ENCODE measurements around the gene MLEC. TPM values are rescaled to one million over a fixed set of nuclear protein-coding genes. Genes with fewer than 3 reads are reported as not detected.

Gene MLEC
- total RNA-seq, 1 donor from 2014 or later, result 98.1 TPM

DNA sequence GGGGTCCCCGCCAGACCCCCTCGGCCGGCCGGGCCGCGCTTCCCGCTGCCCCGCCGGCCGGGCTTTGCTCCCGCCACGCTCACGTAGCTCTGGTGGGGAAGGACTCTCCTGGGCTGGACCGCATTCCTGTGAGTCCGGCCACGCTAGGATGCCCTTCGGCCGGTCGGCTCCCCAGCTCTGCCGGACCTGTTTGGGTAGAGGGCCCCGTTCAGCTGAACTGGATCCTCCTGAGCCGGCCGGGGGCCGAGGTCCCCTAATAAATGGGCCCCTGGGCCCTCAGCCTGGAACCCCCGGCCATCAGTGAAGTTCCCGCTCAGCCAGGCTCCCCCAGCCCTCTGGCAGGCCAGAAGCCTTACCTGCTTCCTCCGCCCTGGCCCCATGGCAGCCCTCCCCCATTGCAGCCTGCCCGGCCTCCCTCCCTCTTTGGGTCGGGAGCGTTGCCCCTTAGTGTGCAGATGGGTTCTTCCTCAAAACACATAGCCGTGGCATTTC lies 23.9 kb downstream of the MLEC start:
- H3K4me1 ChIP-seq, result peaks cover 35% of the 10 kb centered on the region
- no peaks in the 10 kb centered on the region for H3K9me3 ChIP-seq
- TF ChIP-seq, protein P1, sequence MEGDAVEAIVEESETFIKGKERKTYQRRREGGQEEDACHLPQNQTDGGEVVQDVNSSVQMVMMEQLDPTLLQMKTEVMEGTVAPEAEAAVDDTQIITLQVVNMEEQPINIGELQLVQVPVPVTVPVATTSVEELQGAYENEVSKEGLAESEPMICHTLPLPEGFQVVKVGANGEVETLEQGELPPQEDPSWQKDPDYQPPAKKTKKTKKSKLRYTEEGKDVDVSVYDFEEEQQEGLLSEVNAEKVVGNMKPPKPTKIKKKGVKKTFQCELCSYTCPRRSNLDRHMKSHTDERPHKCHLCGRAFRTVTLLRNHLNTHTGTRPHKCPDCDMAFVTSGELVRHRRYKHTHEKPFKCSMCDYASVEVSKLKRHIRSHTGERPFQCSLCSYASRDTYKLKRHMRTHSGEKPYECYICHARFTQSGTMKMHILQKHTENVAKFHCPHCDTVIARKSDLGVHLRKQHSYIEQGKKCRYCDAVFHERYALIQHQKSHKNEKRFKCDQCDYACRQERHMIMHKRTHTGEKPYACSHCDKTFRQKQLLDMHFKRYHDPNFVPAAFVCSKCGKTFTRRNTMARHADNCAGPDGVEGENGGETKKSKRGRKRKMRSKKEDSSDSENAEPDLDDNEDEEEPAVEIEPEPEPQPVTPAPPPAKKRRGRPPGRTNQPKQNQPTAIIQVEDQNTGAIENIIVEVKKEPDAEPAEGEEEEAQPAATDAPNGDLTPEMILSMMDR (IDR thresholded peaks at IDR 0.05), result no peak
- intact Hi-C loops (cut with DNase I), result loop anchor here (10.0 kb wide), 1 partner anchor 126 kb away; the partner anchor contains the start of gene POP5
- H3K4me3 ChIP-seq, result peak overlapping the region; percentile 93
- DNase-seq, result peak; percentile 51
- no peaks in the 10 kb centered on the region for H3K27me3 ChIP-seq (ENCODE audit: low read depth)
- H3K27ac ChIP-seq, result peak overlapping the region; percentile 92
- peaks cover 28% of the 10 kb centered on the region for H3K36me3 ChIP-seq
- peak; percentile 50 to 65 for ATAC-seq

GRCh38 chr12:120711411-120711810 lies 24.5 kb downstream of the MLEC start:
- no peaks in the 10 kb centered on the region for H3K9me3 ChIP-seq
- DNase-seq (no peak), ATAC-seq (no peak)
- peaks cover 33% of the 10 kb centered on the region for H3K36me3 ChIP-seq
- intact Hi-C loops (cut with DNase I), result loop anchor here (10.0 kb wide), 1 partner anchor 127 kb away; the partner anchor contains the start of gene POP5
- H3K4me3 ChIP-seq, result peak overlapping the region; percentile 93
- TF ChIP-seq, protein P1 (IDR thresholded peaks at IDR 0.05), result no peak
- H3K27ac ChIP-seq, result peak overlapping the region; percentile 92
- H3K4me1 ChIP-seq, result peaks cover 35% of the 10 kb centered on the region
- no peaks in the 10 kb centered on the region for H3K27me3 ChIP-seq (ENCODE audit: low read depth)

DNA sequence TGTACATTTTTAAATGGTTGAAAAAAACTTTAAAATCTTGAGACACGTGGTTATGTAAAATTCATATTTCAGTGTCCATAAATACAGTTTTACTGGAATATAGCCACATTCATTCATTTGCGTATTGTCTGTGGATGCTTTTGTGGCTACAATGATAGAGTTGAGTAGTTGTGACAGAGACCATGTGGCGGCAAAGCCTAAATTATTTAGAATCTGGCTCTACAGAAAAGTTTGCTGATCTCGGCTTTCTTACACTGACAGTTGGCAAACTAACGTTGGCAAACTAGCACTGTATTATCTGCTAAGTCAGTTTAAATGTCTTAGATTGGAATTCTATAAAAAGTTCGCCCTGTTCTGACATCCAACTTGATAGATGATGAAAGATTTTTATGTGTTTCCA lies 25.7 kb downstream of the MLEC start:
- no peaks in the 10 kb centered on the region for H3K27me3 ChIP-seq (ENCODE audit: low read depth)
- no peaks in the 10 kb centered on the region for H3K9me3 ChIP-seq
- no peak overlapping the region for H3K4me3 ChIP-seq
- no peak overlapping the region for H3K27ac ChIP-seq
- ATAC-seq, result no peak
- intact Hi-C loops (cut with DNase I), result loop anchor here (10.0 kb wide), 1 partner anchor 128 kb away; the partner anchor contains the start of gene POP5
- DNase-seq, result no peak
- peaks cover 35% of the 10 kb centered on the region for H3K4me1 ChIP-seq
- TF ChIP-seq, protein P1 (IDR thresholded peaks at IDR 0.05), result no peak
- peaks cover 45% of the 10 kb centered on the region for H3K36me3 ChIP-seq

DNA sequence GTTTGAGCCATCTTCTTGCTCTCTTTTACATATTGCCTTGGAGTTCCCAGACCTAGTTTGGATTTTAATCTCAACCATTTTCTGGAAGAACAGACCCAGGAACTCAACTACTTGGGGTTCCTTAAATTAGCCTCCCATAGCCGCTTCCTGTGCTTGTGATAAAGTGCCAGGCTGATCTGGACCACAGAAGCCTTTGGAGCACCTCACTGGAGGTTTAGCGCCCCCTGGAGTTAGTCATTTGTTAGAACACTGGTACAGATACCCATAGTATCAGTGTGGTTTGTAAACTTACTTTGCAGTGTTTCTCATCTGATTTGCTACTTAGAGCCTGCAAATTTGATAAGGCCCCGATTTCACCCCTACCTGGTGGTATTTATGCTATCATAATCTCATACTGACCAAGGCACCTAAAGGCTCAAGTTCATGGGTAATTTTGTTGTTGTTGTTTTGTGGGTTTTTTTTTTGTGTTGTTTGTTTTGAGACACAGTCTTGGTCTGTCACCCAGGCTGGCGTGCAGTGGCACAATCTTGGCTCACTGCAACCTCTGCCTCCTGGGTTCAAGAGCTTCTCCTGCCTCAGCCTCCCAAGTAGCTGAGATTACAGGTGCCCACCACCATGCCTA lies 27.0 kb downstream of the MLEC start:
- ATAC-seq (peak; percentile 68 to 75), DNase-seq (no peak)
- Histone ChIP-seq H3K9me3 (no peaks in the 10 kb centered on the region), H3K36me3 (peaks cover 59% of the 10 kb centered on the region), H3K27me3 (ENCODE audit: low read depth) (no peaks in the 10 kb centered on the region), H3K4me1 (peaks cover 35% of the 10 kb centered on the region), H3K27ac (no peak overlapping the region), H3K4me3 (no peak overlapping the region)
- intact Hi-C loops (cut with DNase I), result loop anchor here (10.0 kb wide), 1 partner anchor 129 kb away; the partner anchor contains the start of gene POP5
- TF ChIP-seq, protein P1 (IDR thresholded peaks at IDR 0.05), result peak; percentile 87

DNA sequence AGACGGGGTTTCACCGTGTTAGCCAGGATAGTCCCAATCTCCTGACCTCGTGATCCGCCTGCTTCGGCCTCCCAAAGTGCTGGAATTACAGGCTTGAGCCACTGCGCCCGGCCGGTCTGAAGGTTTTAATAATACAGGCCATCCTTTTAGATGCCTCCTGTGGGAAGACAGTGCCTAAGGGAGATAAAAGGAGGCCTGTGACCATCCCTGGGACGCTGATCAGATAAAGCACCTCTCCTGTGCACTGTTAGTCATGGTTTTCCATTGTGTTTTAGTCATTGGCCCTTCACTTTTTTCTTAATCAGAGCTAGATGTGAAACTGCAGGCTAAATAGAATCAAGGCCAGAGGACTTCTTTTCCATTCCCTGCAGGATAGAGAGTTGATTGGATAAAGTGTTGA lies 31.1 kb downstream of the MLEC start:
- Histone ChIP-seq H3K9me3 (no peaks in the 10 kb centered on the region), H3K27ac (no peak overlapping the region), H3K4me1 (peaks cover 17% of the 10 kb centered on the region), H3K4me3 (no peak overlapping the region), H3K36me3 (peaks cover 100% of the 10 kb centered on the region), H3K27me3 (ENCODE audit: low read depth) (no peaks in the 10 kb centered on the region)
- ATAC-seq, result no peak
- TF ChIP-seq, protein P1 (IDR thresholded peaks at IDR 0.05), result no peak
- no peak for DNase-seq
- intact Hi-C loops (cut with DNase I), result loop anchor here (5.0 to 10.0 kb wide), 2 partner anchors 71 to 133 kb away; partner anchors contain the start of gene POP5

Data from lower lobe of right lung (tissue), 2 donors.